Measurements from ENCODE around the gene BIRC2.

- TF ChIP-seq CTCF (IDR thresholded peaks at IDR 0.05), result no peak
- TF ChIP-seq POLR2A (IDR thresholded peaks at IDR 0.05), result no peak
These were observed 35.4 kb downstream of the BIRC2 start for GRCh38 chr11:102382384-102382783.
